ENCODE data around the gene UNC45B. TPM values are rescaled to one million over a fixed set of nuclear protein-coding genes. Genes with fewer than 3 reads are reported as not detected.
"Not testable (repeated sequence)": the region's sequence is repeated elsewhere in the genome, so short reads cannot be mapped to it uniquely, and the experiment has no call there.

UNC45B gene
- total RNA-seq, 1 donor from 2014 or later: not detected

GRCh38 chr17:35175638-35176415 lies 28.2 kb downstream of the UNC45B start:
- Mint-ChIP-seq H3K27ac (ENCODE audit: unreplicated experiment) (no peak overlapping the region), H3K27me3 (ENCODE audit: unreplicated experiment) (peaks cover 13% of the 10 kb centered on the region), H3K9me3 (ENCODE audit: unreplicated experiment) (no peaks in the 10 kb centered on the region), H3K36me3 (ENCODE audit: unreplicated experiment) (no peaks in the 10 kb centered on the region), H3K4me1 (ENCODE audit: unreplicated experiment) (no peaks in the 10 kb centered on the region), H3K4me3 (ENCODE audit: unreplicated experiment) (no peak overlapping the region)
- DNase-seq (ENCODE audit: extremely low spot score, unreplicated experiment): no peak
- no peak for TF ChIP-seq CTCF (IDR thresholded peaks at IDR 0.05)

GRCh38 chr17:35176897-35177296 lies 29.3 kb downstream of the UNC45B start:
- peaks cover 13% of the 10 kb centered on the region for H3K27me3 Mint-ChIP-seq (ENCODE audit: unreplicated experiment)
- no peaks in the 10 kb centered on the region for H3K9me3 Mint-ChIP-seq (ENCODE audit: unreplicated experiment)
- H3K27ac Mint-ChIP-seq (ENCODE audit: unreplicated experiment): no peak overlapping the region
- no peak overlapping the region for H3K4me3 Mint-ChIP-seq (ENCODE audit: unreplicated experiment)
- no peak for DNase-seq (ENCODE audit: extremely low spot score, unreplicated experiment)
- no peak for TF ChIP-seq CTCF (IDR thresholded peaks at IDR 0.05)
- H3K4me1 Mint-ChIP-seq (ENCODE audit: unreplicated experiment): no peaks in the 10 kb centered on the region
- H3K36me3 Mint-ChIP-seq (ENCODE audit: unreplicated experiment): no peaks in the 10 kb centered on the region

GRCh38 chr17:35179379-35179778 lies 31.8 kb downstream of the UNC45B start:
- H3K4me1 Mint-ChIP-seq (ENCODE audit: unreplicated experiment); H3K9me3 Mint-ChIP-seq (ENCODE audit: unreplicated experiment); H3K4me3 Mint-ChIP-seq (ENCODE audit: unreplicated experiment); H3K27ac Mint-ChIP-seq (ENCODE audit: unreplicated experiment); DNase-seq (ENCODE audit: extremely low spot score, unreplicated experiment); H3K36me3 Mint-ChIP-seq (ENCODE audit: unreplicated experiment): not testable (repeated sequence)
- peaks cover 17% of the 10 kb centered on the region for H3K27me3 Mint-ChIP-seq (ENCODE audit: unreplicated experiment)

DNA sequence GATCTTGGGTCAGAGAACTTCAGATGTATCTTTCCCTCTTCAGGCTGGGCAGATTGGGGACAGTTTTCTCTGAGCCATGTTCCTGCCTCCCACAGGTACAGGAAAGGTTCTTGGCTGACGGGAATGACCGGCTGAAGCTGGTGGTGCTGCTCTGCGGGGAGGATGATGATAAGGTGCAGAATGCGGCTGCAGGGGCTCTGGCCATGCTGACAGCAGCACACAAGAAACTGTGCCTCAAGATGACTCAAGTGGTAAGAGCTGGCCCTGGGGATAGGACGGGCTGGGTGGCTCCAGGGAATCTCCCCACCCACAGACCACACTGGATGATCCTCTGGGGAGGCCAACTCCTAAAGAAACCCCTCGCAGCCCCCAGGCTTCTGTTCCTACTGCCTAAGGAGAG lies 35.7 kb downstream of the UNC45B start:
- no peak for DNase-seq (ENCODE audit: extremely low spot score, unreplicated experiment)
- Mint-ChIP-seq H3K4me3 (ENCODE audit: unreplicated experiment) (no peak overlapping the region), H3K36me3 (ENCODE audit: unreplicated experiment) (no peaks in the 10 kb centered on the region), H3K27me3 (ENCODE audit: unreplicated experiment) (peaks cover 4% of the 10 kb centered on the region), H3K4me1 (ENCODE audit: unreplicated experiment) (peaks cover 11% of the 10 kb centered on the region), H3K27ac (ENCODE audit: unreplicated experiment) (no peak overlapping the region), H3K9me3 (ENCODE audit: unreplicated experiment) (no peaks in the 10 kb centered on the region)
- no peak for TF ChIP-seq CTCF (IDR thresholded peaks at IDR 0.05)

- Mint-ChIP-seq H3K27ac (ENCODE audit: unreplicated experiment) (no peak overlapping the region), H3K36me3 (ENCODE audit: unreplicated experiment) (no peaks in the 10 kb centered on the region), H3K4me1 (ENCODE audit: unreplicated experiment) (peaks cover 18% of the 10 kb centered on the region), H3K27me3 (ENCODE audit: unreplicated experiment) (peaks cover 4% of the 10 kb centered on the region), H3K9me3 (ENCODE audit: unreplicated experiment) (no peaks in the 10 kb centered on the region), H3K4me3 (ENCODE audit: unreplicated experiment) (no peak overlapping the region)
- no peak for TF ChIP-seq CTCF (IDR thresholded peaks at IDR 0.05)
- no peak for DNase-seq (ENCODE audit: extremely low spot score, unreplicated experiment)
These were observed 36.7 kb downstream of the UNC45B start for GRCh38 chr17:35184274-35184673.

All from osteocyte (in vitro differentiated cells).